ENCODE measurements around the gene AGMO. TPM values are rescaled to one million over a fixed set of nuclear protein-coding genes. Genes with fewer than 3 reads are reported as not detected.

The AGMO gene
- polyA plus RNA-seq, 3 donors: not detected

- Histone ChIP-seq H4K20me1 (ENCODE audit: insufficient read depth, low read length) (no peaks in the 10 kb centered on the region), H3K36me3 (replicated peaks in 1 of 2; ENCODE audit: control insufficient read depth in 1 of 2, insufficient read depth in 2 of 2, low read length in 2 of 2) (no peaks in the 10 kb centered on the region), H3K4me3 (replicated peaks in 1 of 3; ENCODE audit: low read depth in 2 of 3, low read length in 3 of 3) (no peak overlapping the region), H3K79me2 (ENCODE audit: insufficient read depth, low read length) (no peaks in the 10 kb centered on the region), H3K9ac (ENCODE audit: insufficient read depth, low read length, poor library complexity, severe bottlenecking) (no peak overlapping the region), H2AFZ (ENCODE audit: insufficient read depth, low read depth, low read length, poor library complexity, severe bottlenecking) (no peak overlapping the region), H3K27me3 (ENCODE audit: control insufficient read depth in 2 of 2, insufficient read depth in 2 of 2, low read length in 2 of 2) (no peaks in the 10 kb centered on the region), H3K4me2 (replicated peaks; ENCODE audit: extremely low read depth, low read length, poor library complexity, severe bottlenecking) (no peak overlapping the region), H3K9me3 (replicated peaks in 1 of 2; ENCODE audit: control insufficient read depth in 1 of 2, insufficient read depth in 1 of 2, low read length in 2 of 2) (peaks cover 0 to 6% of the 10 kb centered on the region in 2 donors), H3K27ac (ENCODE audit: low read depth in 1 of 2, low read length in 2 of 2) (no peak overlapping the region), H3K4me1 (ENCODE audit: control insufficient read depth in 1 of 2, insufficient read depth in 2 of 2, low read length in 2 of 2) (no peaks in the 10 kb centered on the region)
- no peak overlapping the region for H3K27ac Mint-ChIP-seq
- H3K9me3 Mint-ChIP-seq: peaks cover 0 to 9% (median 3%) of the 10 kb centered on the region in 7 donors
- no peaks in the 10 kb centered on the region for H3K27me3 Mint-ChIP-seq (ENCODE audit: low read depth in 3 of 3)
- no peaks in the 10 kb centered on the region for H3K36me3 Mint-ChIP-seq
- H3K4me1 Mint-ChIP-seq: no peaks in the 10 kb centered on the region
- H3K4me3 Mint-ChIP-seq: no peak overlapping the region
- DNase-seq: no peak
- intact Hi-C loops (cut with micrococcal nuclease): no loop called here
- no peak for TF ChIP-seq CTCF (IDR thresholded peaks at IDR 0.05)
Measured at GRCh38 chr7:15471669-15471950, 90.2 kb downstream of the AGMO start.

GRCh38 chr7:15470825-15471668 lies 90.8 kb downstream of the AGMO start:
- Histone ChIP-seq H3K4me1 (ENCODE audit: control insufficient read depth in 1 of 2, insufficient read depth in 2 of 2, low read length in 2 of 2) (no peaks in the 10 kb centered on the region), H2AFZ (ENCODE audit: insufficient read depth, low read depth, low read length, poor library complexity, severe bottlenecking) (no peak overlapping the region), H4K20me1 (ENCODE audit: insufficient read depth, low read length) (no peaks in the 10 kb centered on the region), H3K36me3 (replicated peaks in 1 of 2; ENCODE audit: control insufficient read depth in 1 of 2, insufficient read depth in 2 of 2, low read length in 2 of 2) (no peaks in the 10 kb centered on the region), H3K9ac (ENCODE audit: insufficient read depth, low read length, poor library complexity, severe bottlenecking) (no peak overlapping the region), H3K4me2 (replicated peaks; ENCODE audit: extremely low read depth, low read length, poor library complexity, severe bottlenecking) (no peak overlapping the region), H3K27ac (ENCODE audit: low read depth in 1 of 2, low read length in 2 of 2) (no peak overlapping the region), H3K4me3 (replicated peaks in 1 of 3; ENCODE audit: low read depth in 2 of 3, low read length in 3 of 3) (no peak overlapping the region), H3K9me3 (replicated peaks in 1 of 2; ENCODE audit: control insufficient read depth in 1 of 2, insufficient read depth in 1 of 2, low read length in 2 of 2) (peaks cover 0 to 3% of the 10 kb centered on the region in 2 donors), H3K27me3 (ENCODE audit: control insufficient read depth in 2 of 2, insufficient read depth in 2 of 2, low read length in 2 of 2) (no peaks in the 10 kb centered on the region), H3K79me2 (ENCODE audit: insufficient read depth, low read length) (no peaks in the 10 kb centered on the region)
- Mint-ChIP-seq H3K9me3 (peaks cover 0 to 7% (median 3%) of the 10 kb centered on the region in 7 donors), H3K27ac (no peak overlapping the region), H3K4me1 (no peaks in the 10 kb centered on the region), H3K27me3 (ENCODE audit: low read depth in 3 of 3) (no peaks in the 10 kb centered on the region), H3K36me3 (no peaks in the 10 kb centered on the region), H3K4me3 (no peak overlapping the region)
- intact Hi-C loops (cut with micrococcal nuclease): no loop called here
- no CpG with 5 or more reads among the region's 1 CpG for WGBS (ENCODE audit: insufficient coverage)
- no peak for TF ChIP-seq CTCF (IDR thresholded peaks at IDR 0.05)
- DNase-seq: no peak
